ENCODE results near the gene TRAM2.

- TF ChIP-seq CTCF (IDR thresholded peaks at IDR 0.05) (no peak), POLR2A (IDR thresholded peaks at IDR 0.05) (no peak)
Measured at GRCh38 chr6:52552278-52552643, 24.6 kb downstream of the TRAM2 start.
